GM12873 (cell line): ENCODE data around the gene NDC1.

ENCODE experiments used
- CTCF ChIP-seq: IDR thresholded peaks from 2 replicates; pipeline ENCODE4 v1.5.1; 2012; ENCODE audit warnings: low read depth, mild to moderate bottlenecking, moderate library complexity, low read length, control low read depth; ENCODE audit not compliant: insufficient read depth; ENCODE audit errors: missing control alignments

The NDC1 gene

GRCh38 chr1:53835491-53835890, 2.6 kb downstream of the NDC1 start:
- TF ChIP-seq CTCF = no peak

GRCh38 chr1:53834776-53835175, 3.3 kb downstream of the NDC1 start:
- TF ChIP-seq CTCF = no peak

GRCh38 chr1:53833393-53833792, 4.7 kb downstream of the NDC1 start:
- no peak for TF ChIP-seq CTCF

- peak; percentile 14 for TF ChIP-seq CTCF
These were observed 11.7 kb downstream of the NDC1 start for GRCh38 chr1:53826367-53826766.

- no peak for TF ChIP-seq CTCF
These were observed 12.8 kb downstream of the NDC1 start for GRCh38 chr1:53825306-53825705.

- TF ChIP-seq CTCF = no peak
These were observed 15.2 kb downstream of the NDC1 start for GRCh38 chr1:53822931-53823330.

GRCh38 chr1:53821380-53821779, 16.7 kb downstream of the NDC1 start:
- TF ChIP-seq CTCF = peak; percentile 37
